Middle frontal gyrus (tissue), 1 donor: Measurements from ENCODE around the gene HEATR3.
"Not testable (repeated sequence)": the region's sequence is repeated elsewhere in the genome, so short reads cannot be mapped to it uniquely, and the experiment has no call there.

Source experiments
- DNase-seq: peaks from one replicate; pipeline ENCODE4 v3.0.0-alpha.2; 2015; ENCODE audit warnings: low spot score; ENCODE audit errors: extremely low spot score

Gene HEATR3

DNA sequence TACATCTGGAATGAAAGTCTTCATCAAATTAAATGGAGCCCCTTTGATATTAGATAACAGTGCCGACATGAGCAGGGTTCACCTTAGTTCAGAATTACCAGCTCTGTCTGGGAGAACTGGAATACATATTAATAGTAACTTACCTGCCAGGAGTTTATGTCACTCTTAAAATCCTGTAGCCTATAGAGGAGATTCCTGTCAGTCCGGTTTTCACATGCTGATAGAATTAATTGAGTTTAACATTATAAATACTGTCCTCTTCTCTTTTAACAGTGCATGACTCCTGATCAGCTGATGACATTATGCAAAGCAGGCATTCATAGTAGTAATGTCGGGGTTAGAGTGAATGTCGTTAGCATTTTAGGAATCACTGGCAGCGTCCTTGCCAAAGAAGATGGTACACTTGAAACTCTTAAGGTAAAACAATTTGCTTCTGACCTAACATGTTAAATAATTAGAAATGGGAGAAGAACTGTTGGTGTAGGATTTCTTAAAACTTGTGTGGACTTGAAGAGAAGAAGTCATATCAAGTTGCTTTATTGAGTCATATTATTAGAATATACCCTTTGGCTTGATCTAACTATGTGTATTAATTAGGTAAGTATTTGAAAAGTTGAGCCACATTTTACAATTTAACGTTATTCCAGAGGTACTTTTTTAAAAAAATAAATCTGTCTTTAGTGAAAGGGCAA, 34.3 kb downstream of the HEATR3 start:
- DNase-seq = no peak

DNA sequence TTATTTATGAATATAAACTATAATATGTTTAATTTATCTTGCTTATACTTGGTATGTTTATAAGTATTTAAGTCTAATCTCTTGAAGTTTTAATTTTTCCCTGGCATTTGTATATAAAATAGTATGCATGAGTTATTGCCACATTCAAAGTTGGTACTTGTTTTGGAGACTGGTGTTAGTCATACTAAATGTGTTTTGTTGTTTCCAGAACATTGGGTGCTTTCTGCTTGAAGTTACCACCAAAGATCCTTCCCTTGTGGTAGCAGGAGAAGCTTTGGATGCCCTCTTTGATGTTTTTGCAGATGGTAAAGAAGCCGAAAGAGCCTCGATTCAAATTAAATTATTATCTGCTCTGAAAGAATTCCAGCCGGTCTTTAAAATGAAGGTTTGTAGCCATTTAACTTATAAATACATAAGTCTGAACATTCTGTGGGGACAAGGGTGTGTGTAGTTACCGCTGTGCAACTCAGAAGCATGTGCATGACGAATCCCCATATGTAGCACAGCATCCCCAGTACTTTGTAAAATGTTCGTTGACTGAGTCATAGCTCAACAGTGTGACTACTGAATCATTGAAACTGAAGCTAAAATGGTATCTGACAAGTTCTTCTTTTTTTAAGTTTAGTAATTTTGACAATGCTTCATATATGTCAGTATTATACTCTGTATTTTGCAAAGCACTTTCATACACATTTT, 36.4 kb downstream of the HEATR3 start:
- no peak for DNase-seq

DNA sequence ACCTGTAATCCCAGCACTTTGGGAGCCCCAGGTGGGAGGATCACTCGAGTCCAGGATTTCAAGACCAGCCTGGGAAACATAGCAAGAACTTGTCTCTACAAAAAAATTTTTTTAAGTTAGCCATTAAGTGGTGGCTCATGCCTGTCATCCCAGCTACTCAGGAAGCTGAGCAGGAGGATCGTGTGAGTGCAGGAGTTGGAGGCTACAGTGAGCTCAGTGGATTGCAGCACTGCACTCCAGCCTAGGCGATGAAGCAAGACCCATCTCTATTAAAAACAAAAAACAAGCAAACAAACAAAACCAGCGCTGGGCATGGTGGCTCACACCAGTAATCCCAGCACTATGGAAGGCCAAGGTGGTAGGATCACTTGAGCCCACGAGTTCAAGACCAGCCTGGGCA, 38.0 kb downstream of the HEATR3 start:
- no peak for DNase-seq

DNA sequence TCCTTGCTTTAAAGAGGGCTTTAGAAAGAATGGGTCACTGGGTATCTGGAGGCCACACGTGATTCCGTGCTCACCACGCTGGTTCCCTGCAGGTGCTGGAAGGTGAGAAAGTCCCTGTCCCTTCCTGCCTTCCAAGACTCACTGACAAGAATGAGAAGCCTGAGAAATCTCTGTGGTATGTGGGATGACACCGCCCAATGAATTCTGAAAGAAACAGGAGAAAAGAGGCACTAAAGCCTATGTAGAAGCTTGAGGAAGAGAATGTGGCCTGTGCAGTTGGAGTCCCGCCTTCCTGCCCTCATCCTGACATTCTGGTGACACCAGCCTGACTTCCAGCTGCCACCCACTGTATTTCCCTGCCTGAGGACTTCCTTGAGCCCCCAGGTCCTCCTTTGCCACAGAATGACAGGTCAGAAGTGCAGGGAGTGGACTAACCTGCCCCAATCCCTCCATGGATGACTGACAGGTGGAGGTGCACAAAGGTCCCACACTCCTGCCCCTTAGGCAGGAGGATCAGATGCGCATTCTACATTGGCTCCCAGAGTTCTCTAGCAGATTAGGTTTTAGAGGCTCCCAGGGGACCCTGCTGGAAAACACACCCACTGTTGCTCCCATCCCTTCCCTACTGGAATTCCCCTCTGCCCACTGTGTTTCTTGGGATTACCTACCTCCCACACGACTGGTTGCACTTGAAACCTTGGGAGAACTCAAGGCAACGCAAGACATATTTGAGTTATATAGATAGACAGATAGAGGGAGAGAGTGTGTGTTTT, 48.8 kb downstream of the HEATR3 start:
- no peak for DNase-seq

DNA sequence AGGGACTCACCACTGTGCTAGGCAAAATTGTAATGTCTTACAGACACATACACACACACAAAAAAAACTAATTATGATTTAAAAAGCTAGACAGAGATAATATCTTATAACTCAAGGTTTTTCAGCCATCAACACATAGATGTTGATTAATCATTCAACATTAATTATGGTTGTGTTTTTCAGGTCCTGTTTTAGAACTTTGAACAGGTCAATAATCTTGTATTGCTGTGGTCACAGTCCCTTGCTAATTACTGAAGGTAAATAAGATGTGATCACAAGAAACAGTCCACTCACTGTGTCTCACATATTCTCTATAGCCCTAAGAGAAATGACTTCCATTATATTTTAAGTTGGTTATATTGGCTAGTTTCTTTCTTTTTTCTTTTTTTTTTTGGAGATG, 54.9 kb downstream of the HEATR3 start:
- DNase-seq = no peak

DNA sequence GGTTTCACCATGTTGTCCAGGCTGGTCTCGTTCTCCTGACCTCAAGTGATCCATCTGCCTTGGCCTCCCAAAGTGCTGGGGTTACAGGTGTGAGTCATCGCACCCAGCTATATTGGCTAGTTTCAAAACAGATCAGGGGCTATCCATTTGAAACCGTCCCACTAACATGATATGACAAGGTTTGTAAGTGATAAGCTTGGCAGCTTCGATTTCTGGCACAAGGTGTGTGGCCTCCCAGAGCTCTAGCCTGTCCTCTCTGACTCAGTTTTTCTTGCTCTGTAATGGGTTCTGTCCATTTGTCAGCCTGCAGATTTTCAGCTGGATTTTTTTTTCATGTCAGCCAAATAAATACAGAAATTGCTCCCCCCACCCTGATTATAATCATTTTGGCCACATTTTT, 55.5 kb downstream of the HEATR3 start:
- no peak for DNase-seq

DNA sequence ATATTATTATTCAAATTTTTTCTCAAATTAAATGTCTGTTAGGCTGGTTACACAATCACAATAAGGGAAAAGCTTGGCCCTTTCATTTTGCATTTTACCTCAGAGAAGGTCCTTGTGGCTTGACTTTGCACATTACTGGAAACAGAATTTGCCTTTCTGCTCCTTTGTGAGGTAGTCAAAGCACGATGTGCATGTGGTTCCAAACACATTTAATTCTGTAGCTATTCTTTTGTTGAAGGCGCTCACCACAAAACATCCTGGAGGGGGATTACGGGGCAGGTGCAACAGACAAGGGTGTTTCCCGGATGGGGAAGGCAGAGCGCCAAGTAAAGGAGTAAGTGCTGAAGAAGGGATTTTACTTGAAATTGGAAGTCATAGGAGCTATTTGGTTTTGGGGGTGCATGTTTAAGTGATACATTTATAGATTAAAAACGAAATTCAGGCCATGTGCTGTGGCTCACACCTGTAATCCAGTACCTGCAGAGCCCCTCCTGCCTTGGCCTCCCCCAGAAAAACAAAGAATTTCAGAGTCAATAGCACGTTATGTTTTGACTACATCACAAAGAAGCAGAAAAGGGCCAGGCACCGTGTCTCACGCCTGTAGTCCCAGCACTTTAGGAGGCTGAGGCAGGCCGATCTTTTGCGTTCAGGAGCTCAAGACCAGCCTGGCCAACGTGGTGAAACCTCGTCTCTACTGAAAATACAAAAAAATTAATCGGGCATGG, 56.1 kb downstream of the HEATR3 start:
- no peak for DNase-seq

DNA sequence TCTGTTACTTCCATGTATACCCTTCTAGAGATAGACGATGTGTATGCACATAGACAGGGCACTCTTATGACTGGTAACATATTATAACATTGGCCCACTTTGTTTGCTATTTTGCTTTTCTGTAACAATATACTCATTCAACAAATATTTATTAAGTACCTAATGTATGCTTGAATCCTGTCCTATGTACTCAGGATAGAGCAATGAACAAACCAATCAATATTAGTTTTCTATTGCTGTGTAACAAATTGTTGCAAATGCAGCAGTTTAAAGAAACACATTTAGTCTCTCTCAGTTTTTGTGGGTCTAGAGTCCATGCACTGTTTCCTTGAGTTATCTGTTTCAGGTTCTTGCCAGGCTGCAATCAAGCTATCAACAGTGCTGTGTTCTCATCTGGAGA, 57.6 kb downstream of the HEATR3 start:
- DNase-seq = no peak

DNA sequence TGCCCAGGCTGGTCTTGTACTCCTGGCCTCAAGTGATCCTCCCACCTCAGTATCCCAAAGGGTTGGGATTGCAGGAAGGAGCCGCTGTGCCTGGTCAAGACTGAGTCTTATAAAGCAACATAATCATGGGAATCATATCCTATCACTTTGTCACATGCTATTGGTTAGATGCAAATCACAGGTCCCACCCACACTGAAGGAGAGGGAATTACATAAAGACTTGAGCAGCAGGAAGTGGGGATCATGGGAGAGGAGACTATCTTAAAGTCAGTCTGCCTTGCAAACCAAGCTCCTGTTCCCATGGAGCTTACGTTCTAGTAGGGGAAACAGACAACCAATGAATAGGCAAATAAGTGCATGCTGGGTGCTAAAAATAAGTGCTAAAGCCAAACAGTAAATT, 59.0 kb downstream of the HEATR3 start:
- no peak for DNase-seq

DNA sequence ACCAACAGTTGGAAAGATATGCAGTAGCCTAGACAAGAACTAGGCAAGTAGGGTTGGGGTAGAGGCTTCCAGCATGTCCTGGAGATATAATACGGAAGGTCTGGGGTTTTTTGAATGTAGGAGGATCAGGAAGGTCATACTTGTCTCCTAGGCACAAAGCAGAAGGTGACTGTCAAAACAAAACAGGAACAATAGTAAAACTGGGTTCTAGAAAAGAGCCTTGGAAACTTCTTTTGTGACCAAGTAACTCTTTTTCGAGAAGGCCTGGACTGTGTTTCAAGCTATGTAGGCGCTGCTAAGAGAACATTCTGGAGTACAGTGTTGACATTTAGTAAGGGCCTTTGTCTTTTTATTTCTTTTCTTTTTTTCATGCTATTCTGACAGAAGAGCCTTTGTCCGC, 60.4 kb downstream of the HEATR3 start:
- no peak for DNase-seq

DNA sequence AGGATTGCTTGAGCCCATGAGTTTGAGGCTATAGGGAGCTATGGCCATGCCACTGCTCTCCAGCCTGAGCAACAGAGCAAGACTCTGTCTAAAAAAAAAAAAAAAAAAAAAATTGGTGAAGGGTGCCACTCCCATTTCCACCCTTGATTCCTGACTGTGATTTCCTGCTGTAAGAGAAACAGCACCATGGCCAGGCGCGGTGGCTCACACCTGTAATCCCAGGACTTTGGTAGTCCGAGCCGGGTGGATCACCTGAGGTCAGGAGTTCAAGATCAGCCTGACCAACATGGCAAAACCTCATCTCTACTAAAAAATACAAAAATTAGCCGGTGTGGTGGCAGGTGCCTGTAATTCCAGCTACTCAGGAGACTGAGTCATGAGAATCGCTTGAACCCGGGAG, 66.8 kb downstream of the HEATR3 start:
- not testable (repeated sequence) for DNase-seq

DNA sequence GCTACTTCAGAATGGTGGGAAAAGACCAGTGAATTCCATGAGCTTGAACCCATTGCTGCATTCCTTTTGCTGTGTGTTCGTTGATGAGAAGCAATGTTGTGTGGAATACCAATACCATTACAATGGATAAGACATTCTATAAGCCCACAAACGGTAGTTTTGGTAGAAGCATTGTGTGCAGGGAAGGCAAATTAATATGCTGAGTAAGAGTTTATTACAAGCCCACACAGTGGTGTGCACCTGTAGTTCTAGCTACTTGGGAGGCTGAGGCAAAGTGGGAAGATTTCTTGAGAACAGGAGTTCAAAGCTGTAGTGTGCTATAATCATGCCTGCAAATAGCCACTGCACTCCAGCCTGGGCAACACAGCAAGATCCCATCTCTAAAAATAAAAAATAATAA, 67.4 kb downstream of the HEATR3 start:
- no peak for DNase-seq

DNA sequence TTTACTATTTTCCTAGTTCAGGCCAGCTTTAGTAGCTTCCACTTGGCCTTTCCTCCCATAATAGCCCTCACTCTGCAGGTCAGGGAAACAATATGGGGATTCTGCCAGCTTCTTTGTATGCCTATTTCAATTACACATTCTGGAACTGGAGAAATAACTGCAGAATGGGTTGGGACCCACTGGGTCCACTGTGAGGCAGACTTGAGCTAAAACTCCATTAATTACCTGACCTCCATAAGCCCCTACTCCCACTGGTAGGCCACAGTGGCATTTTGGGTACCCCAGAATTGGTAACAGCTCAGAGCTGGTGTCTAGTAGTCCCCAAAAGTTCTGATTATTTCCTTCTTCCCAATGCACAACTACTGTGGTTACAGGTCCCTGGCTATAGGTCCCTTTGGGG, 70.6 kb downstream of the HEATR3 start:
- DNase-seq = no peak

DNA sequence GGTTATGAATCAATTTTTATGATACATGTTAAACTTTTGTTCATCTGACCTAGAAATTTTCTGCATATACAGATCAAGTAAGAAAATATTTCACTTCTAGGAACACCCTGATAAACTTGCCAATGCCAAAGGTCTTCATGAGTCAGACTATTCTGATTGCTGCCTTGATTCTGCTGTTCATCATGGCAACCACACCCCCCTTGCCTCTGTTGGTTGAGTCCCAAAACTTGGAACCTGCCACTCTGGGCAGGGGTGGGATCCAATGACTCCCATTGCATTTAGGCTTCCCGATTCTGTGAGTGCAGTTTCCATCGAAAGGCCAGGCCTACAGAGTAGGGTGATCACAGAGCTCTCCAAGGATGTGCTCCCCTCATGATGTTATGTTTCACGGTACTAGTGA, 71.5 kb downstream of the HEATR3 start:
- no peak for DNase-seq

DNA sequence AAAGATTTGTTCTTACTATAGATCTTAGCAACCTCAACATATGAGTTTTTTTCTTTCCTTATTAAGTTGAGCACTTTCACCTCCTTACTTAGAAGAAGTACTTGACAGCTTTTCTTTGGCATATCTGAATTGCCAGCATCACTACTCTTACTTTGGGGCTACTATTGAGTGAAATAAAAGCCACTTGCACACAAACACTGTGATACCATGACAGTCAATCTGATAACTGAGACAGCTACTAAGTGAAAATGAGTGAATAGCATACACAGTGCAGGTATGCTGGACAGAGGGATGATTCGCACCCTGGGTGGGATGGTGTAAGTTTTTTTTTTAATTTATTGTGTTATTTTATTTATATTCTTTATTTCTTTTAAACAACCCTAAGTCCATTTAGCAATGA, 73.8 kb downstream of the HEATR3 start:
- DNase-seq = no peak

DNA sequence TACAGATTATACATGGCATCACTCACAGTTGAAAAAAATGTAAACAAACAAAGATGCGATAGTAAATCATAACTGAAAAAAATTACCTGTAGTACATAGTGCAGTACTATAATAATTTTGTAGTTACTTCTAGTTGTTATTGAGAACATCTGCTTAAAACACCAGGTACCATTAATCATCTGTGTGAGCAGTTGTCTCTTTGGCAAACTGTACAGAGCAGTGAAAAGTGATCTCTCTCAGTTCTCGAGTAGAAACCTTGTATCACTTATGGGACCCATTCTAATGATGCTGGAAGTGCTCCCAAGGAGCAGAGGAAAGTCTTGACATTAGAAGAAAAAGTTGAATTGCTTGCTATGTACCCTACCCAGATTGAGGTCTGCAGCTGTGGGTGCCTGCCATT, 78.4 kb downstream of the HEATR3 start:
- no peak for DNase-seq

DNA sequence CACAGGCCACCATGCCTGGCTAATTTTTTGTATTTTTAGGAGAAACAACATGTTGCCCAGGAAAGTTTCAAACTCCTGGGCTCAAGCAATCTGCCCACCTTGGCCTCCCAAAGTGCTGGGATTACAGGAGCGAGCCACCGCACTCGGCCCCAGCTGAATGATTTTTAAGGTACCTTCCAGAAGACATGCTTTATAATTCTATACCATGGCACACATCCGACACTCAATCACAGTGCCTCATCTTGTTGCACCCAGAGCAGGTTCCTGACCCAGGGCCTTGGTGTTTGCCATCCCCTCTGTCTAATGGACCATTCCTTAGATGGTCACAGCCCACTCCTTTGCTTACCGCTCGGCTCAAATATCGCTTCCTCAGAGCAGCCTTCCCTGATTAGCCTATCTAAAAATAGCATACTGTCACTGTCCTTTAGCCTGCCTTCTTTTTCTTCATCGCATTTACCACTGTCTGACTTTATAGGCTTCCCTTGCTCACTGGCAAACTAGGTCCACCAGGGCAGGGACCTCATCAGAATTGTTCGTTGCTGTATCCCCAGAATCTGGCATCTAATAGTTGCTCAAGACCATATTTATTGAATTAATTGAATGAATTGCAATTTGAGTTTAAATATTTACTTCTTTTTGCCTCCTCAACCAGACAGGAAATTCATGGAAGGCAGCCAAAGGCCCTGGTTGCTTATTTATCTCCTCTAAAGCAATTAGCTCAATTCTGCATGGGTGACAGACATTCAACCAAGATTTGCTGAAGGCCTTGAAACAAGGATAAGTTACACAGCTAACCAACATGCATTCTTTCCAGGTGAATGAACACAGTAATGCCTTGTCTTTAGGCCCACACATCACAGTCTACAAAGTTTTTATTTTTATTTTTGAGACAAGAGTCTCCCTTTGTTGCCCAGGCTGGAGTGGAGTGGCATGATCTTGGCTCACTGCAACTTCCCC, 81.0 kb downstream of the HEATR3 start:
- no peak for DNase-seq

DNA sequence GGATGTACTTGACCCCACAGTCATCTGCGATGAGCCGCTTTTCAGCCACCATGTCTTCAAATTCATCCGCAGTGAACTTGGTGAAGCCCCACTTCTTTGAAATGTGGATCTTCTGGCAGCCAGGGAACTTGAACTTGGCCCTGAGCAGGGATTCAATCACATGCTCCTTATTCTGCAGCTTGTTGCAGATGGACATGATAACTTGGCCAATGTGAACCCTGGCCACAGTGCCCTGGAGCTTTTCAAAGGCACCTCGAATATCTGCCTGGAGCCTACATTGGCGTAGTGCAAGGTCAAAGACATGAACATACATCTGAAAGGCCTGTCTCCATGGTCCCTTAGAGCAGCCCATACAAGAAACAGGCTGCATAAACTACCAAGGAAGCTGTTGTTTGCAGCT, 85.6 kb downstream of the HEATR3 start:
- no peak for DNase-seq

DNA sequence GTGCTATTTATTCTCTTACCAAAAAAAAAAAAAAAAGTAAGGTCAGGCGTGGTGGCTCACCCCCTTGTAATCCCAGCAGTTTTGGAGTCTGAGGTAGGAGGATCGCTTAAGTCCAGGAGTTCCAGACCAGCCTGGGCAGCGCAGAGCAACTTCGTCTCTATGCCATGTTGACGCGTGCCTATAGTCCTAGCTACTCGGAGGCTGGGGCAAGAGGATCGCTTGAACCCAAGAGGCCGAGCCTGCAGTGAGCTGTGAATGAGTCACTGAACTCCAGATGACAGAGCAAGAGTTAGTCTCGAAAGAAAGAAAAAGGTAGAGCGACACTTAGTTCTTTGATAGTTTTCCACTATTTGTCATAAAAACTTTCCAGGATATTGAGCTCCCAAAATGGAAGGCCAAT, 86.0 kb downstream of the HEATR3 start:
- no peak for DNase-seq

DNA sequence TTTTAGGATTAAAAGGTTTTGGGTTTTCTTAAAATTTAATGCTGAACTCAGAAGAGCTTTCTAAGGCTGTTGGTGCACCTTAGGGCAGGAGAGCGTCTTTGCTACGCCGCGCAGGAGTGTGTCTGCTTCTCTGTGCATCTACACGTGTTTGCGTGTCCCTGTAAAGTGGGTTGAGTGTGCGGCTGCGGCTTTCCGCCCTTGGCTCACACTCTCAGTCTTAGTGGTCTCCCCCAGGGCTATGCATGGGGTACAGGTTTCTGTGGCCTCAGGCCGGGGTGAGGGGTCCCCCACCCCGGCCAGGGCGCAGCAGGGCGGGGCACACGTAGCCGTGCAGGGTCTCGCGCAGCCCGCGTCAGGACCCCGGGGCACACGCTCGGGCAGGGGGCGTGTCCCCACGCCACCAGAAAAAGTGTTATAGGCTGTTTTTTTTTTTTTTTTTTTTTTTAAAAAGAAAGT, 86.6 kb downstream of the HEATR3 start:
- DNase-seq = no peak
